Activated CD8-positive, alpha-beta memory T cell treated with anti-CD3 and anti-CD28 coated beads, Interleukin-2, amount 50 U/mL, for 4 hours (primary cell): ENCODE data around the gene RAP1A.

Source experiments
- DNase-seq: peaks from one replicate; pipeline ENCODE4 v3.0.0-alpha.2; 2020

Gene RAP1A

DNA sequence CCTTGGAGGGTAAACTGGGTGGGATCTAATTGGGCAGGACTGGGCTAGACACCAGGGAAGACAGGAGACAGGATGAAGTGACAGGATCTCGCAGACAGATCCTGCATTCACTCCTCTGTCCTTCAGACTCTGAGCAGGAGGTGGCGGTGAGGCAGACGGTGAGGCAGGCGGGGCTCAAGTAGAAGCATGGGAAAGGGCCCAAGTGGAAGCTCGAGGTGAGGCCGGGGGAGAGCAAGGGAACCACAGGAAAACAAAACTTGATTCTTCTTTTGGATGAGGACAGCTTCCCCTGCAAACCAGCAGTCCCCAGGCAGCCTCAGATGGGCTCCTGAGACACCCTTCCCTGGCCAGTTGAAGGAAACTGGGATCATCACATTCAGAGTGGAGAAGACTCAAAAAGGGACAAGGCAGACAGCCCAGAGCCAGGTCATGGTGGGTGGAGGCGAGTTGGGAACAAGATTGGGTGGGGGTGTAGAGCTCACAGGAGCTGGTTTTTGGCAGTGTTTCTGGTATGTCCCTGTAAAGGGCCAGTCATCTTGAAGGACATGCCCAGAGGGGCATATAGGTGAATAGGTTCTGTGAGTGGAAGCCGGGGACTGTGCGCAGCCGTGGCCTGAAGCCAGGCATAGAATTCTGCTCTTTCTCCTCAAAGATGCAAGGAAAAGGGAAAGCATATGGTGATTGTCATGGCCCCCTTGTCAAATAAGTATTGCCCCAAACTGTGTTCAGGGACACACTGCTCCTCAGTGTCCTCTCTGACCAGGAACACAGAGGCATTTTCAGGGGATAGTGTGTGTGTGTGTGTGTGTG is 101.6 kb downstream of the RAP1A start:
- DNase-seq: no peak

DNA sequence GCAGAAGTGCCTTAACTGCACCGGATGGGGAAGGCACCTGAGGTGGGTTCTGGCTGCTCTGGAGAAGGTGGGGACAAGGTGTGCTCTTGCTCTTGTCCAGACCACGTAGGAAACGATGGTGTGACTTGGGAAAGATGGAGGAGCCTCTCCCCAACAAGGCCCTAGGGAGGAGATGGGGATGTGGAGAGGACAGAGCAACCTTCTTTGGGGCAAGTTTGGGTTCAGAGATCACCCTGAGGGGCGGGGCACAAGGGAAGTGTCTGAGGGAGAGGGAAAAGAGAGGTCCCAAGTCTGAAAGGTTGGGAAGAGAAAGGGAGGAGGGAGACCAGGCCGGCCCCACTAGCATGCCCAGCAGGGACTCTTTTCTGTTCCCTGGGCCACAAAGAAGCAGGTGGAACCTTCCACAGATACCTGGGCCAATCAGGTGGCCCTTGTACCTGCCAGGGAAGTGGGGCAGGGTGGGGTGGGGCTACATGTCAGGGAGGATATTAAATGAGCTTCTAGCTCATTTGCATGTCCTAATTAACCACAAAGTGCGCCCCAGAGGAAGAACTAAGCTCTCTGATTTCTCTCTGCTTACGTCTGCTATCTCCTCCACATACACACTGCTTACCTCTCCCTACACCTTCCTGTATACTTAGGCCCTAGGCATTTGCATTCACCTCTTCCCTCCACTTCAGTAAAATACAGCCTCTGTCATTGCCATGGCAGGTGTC is 103.7 kb downstream of the RAP1A start:
- no peak for DNase-seq

DNA sequence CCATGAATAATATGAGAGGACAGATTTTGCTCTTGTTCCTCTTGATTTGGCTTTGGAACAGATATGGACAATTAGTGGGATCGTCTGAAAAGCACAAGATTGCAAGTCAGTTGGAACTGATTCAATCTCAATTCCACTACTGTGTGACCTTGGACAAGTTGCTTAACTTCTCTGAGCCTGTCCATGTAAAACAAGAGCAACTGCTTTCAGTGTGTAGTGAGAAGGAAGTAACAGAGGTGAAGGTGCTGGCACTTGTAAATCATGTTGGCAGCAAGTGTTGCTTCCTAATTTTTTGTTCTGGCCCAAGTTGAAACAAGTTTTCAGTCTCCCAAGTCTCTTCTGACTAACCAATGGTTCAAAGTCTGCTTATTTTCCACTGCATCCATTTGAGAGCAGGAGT is 104.3 kb downstream of the RAP1A start:
- DNase-seq: no peak

DNA sequence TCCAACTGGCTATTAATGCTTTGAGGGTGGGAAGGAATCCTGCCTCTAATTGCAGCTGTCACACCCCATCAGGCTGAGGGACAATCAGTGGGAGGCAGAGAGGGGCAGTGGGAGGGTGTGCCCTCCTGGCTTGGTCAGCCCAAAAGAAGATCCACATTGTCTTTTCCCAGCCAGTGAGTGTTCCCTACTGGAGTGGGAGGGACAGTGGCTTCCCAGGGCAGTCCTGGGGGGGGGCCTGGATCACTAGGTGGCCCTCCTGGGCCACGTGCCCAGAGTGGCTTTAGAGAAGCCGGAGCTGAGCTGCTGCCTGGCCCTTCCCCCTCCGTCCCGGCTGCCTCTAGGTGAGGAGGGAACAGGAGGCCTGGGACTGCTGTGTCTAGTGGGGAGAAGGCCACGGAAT is 105.6 kb downstream of the RAP1A start:
- no peak for DNase-seq

DNA sequence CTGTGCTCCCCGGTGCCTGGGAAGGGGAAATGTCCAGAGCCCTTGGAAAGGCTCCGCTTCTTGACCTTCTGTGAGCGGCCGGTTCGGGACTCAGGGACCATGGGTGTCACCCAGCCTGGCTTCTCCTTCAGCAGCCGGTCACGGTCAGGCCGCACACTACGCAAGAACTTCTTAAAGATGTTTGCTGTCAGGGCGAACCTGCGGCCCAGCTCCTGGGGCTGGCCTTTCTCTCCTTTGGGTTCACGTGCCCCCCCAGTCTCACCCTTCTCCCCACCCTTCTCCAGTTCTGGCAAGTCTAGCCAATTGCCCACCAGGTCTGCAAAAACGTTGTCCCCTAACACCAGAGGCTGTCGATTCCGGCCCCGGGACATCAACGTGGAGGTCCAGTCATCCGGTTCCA is 107.5 kb downstream of the RAP1A start:
- no peak for DNase-seq

DNA sequence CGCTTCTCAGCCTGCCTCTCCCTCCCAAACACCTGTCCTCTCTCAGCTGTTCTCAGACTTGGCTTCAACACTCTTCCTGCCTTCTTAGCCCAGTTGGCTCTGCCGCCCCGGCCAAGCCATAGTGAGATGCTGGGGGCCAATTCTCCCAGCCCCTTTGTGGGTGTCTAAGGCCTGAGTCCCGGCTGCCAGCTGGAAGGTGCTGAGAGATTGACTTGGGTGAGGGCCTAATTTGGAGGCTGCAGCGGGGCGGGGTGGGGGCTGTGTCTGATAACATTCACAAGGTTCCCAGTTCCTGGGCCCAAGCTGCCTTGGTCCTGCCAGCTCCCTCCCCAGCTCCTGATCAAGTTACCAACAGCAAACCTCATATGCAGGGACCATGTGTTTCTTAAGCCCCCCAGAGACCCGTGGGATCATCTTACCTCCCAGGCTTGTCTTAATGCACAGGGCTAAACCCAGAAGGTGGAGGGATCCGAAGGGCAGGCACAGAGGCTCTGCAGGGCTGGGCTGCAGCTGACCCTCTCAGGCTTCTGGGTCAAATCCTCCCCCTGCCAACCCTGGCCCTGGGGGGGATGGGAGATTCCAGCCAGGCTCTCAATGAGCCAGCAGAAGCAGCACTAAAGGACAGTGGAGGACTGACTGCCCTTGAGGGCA is 109.8 kb downstream of the RAP1A start:
- no peak for DNase-seq

DNA sequence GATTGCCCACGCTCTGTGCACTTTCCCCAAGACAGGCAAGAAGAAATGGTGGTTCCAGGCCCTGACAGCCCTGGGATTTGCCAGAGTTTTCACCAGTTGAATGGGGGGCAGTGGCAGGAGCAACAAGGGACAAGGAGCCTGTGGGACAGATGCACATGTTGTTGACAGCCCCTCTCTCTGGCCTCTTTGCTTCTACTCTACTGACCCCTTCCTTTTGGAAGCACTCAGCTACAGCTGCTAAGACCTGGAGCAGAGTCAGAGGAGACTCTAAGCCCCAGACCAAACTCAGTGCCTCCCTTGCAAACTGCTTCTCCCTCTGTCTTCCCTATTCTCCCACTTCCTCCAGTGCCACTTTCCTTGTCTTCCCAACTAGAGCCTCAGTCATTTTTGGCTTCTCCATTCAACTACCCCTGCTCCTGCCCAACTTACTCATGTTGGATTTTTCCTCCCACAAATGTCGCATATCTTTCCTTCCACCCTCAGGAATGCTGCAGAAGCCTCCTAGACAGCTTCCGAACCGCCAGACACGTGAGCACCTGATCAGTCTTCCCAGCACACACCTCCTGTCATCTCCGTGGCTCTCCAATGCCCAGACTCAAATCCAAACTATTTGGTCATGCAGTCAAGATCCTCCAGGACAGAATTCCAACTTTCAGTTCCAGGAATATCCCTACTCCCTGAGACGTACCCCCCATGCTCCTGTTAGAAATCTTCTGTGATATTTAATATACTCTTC is 110.5 kb downstream of the RAP1A start:
- no peak for DNase-seq

DNA sequence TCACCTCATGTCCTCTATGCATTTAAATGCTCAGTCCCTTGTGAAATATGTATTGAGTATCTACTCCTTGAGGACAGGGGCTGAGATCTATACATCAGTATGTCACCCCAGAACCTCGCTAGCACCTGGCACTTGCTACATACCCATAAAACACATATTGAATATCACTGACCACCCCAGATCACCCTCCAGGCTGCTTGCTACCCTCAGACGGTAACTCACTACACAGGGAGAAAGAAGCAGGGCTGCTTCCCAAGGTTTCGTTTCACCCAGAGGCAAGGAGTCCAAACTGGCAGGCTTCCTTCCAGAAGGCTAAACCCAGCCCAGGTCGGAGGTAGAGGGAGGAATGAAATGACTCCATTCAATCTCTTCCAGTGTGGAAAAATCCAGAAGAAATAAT is 111.1 kb downstream of the RAP1A start:
- DNase-seq: no peak

DNA sequence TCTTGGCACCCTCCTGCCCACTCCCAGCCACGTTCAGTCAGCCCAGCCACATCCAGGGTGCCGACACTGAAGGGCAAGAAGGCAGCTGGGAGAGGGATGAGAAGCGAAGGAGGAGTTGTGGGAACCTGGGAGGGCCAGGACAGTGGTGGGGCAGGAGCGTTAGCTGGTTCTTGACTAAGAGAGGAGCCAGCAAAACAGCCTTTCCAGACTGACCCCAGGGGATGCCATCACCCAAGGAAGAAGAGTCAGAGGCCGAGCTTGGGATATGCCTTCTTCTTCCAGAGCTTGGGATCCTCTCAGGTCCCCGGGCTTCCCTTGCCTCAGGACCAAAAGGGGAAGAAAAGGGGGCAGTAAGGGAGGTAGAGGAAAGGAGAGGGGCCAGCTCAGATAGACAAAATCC is 112.4 kb downstream of the RAP1A start:
- no peak for DNase-seq

DNA sequence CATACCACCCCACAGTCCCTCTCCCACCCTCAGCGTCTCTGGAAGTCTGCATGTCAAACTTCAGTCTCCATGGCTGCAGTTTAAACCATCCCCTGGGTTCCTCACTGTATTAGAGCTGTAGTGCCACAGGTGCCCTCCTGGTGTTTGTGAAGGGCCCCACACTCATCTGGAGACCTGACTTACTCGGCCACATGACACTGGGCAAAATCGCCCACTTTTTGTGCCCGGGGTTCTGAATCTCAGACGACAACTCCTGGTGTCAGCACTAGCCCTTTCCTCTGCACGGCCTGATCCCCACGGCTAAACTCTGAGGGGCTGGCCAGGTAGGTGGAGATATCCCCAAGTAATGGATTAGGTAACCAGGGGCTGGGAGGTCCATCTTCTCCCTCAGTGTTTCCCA is 113.1 kb downstream of the RAP1A start:
- no peak for DNase-seq

DNA sequence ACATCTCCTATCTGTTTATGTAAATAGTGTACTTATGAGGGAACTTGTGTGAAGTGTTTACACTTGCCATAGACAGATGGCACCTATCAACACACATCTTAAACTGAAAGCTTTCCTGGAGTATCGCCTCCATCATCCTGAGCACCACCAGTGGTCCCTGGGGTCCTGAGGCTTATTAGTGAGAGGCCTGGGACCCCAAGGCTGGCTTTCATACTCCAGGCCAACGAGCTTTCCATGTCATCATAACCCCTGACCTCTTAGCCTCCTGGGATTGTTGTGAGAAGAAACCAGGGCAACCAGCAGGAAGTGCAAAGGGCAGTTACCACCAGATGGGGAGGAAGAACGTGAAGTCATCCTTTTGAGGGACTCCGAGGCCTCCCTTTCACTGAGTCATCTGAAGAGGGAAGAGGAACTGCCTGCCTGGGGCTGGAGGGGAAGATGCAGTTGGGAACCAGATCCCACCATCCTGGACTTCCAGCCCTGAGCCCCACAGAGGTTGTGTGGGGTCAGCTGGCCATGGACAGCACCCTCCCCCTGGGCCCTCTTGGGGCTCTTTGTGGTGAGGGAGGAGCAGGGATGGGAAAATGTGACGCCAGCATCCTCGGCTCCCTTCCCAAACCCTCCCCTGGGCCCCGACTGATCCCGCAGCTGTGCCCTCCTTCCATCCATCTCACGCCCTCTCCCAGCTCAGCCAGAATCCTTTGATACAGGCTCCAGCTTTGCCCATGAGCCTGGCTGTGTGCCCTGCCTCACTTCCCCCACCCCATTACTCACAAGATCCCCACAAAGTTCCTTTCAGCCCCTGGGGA is 113.8 kb downstream of the RAP1A start:
- no peak for DNase-seq

DNA sequence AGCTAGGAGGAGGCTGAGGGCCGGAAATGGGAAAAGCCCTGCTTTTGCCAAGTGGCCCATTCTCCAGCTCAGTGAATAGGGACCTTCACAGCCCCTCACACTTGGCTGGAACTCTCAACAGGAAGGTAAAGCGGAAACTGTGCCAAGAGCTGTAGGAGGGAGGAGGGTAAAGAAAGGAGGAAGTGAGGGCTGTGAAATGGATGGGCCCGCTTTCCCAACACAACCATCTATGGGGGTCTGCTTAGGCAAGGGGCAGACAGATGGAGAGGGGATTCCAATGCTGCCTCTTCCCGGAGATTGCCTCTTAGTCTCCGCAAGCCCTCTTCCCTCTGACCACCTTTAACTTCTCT is 114.4 kb downstream of the RAP1A start:
- DNase-seq: no peak

DNA sequence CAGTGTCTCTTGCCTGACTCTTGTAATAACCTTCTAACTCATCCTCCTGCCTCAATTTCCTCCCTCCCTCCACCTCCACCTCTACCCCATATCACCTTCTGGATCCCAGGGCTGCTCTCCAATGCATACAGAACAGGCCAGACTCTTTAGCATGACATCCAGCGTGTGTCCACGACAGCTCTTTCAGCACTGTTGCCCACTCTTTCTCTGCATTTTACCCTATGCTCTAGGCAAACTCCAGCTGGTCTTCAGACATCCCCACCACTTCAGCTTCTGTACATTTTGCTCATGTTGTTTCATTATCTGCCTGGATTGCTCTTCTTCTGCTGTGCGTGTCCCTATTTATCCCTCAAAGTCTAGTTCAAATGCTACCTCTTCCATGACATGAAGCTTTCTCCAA is 114.8 kb downstream of the RAP1A start:
- DNase-seq: no peak

DNA sequence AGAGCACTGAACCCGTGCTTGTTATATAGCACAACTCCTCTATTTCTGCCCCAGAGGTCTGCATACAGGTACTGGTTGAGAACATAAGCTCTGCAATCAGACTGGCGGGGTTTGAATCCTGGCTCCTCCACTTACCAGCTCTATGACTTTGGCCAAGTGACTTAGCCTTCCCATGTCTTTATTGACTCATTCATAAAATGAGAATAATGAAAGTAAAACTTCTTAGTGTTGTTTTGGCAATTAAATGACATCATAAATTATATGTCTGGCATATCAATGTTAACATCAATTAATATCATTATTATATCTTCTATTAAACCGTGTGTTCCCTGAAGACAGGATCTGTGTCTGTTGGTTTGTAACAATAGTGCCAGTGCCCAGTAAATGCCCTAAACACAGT is 115.3 kb downstream of the RAP1A start:
- no peak for DNase-seq

DNA sequence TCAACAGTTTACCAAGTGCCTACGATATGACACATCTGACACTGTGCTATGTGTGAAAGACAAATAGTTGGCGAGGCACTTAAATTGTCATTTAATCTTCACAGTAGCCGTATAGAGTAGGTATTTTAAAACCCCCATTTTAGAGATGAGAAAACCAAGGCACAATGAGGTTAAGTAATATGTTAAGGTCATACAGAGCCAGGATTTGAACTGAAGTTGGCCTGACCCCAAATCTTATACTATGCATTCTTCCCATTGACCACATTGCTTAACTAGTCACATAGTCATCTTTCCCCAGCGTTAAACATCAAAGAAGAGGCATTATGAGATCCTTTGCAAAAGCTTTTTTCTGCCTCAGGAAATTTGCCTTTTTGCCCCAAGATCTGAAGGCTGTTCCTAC is 115.7 kb downstream of the RAP1A start:
- DNase-seq: no peak

DNA sequence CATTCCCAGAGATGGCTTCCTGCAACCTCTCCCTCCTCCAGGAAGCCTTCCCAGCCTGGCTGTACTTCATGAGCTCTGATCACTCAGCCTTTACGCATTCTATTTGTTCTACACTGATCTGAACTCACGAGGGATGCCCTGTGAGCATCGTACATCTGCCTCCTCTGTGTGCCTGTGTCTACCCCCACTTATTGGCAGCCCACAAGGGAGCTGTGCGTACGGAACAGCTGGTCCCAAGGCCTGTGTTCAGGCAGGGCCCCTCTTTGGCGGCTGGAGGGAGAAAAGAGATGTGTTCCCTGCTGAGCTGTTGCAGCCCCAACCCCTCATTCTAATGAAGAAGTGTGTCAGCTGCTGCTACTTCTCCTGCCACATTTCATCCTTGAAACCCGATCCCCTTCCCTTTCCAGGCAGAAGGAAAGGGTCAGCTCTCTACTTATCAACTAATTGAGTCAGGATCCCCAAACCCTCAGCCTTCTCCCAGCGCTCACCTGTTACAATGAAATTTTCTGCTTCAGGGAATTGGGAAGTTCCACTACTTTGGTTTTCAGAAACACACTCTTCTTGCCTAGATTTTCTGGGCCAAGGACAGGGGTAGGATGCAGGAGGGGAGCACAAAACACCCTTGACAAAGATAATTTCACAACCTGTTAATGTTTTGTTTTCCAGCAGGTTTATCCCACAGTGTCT is 116.4 kb downstream of the RAP1A start:
- no peak for DNase-seq

DNA sequence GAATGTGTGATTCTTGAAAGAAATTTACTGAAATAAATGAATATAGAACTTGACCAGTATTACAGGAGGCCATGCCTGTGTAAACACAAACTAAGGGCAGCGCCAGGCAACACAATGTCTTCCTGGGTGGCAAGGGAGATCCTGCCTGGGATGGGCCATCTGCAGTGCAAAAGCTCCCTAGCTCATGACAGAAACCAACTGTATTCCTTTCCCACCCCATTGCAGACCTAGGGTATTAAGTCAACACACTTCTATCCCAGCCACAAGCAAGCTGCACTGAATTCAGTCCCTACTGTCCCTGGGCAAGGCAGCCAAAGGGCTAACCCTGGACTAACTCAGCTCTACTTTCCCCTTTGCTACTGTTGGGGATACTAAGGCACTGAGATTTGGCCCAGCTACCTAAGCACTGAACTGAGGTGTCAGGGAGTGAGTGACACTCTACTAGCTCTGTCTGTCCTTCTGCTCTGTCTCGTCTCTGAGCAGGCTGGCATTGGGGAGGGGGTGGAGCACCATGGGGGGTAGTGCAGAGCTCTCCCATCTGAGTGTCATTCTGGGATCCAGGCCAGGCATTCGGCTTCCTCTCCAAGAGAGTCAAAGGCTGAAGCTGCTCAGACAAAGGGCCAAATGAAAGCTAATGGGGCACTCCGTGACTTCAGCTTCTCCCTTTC is 117.1 kb downstream of the RAP1A start:
- no peak for DNase-seq

DNA sequence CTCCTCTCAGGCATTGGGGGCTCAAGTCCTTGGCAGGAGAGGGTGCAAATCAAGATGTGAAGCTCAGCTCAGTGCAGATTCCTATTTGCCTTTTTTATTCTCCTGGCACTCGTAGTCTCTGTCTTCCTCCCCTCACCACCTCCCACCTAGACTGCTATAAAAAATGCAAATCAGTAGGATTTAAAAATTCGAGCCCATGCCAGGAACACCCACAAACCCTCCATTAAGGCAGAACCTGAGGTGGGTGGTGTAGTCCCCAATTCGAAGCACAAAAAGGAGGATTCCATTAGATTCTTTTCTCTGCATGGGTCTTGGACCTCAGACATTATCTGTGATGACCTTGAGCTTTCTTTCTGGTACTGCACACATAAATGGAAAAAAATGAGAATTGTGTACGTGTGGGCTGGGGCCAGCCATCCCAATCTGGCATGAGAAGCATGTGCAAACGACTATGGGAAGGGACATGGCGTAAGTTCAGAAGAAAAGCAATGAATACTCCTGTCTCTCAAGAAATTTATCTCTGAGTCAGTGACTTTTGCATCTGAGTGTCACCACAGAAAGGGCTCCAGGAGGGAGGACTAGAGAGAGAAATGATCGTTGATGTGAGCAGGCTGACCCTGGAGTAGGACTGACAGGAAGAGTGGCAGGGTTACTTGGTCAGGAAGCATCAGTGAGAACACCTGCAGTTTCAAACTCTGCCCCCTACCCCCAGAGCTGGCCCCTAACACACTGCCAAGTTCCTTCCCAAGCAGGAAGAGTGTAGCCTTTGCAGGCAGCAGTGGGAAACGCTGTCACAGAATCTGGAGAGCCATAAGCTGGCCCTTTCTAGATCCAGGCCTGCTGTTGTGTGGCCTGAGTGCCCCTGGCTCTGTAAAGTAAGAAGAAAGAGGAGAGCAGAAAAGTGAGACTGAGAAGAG is 117.9 kb downstream of the RAP1A start:
- DNase-seq: no peak

DNA sequence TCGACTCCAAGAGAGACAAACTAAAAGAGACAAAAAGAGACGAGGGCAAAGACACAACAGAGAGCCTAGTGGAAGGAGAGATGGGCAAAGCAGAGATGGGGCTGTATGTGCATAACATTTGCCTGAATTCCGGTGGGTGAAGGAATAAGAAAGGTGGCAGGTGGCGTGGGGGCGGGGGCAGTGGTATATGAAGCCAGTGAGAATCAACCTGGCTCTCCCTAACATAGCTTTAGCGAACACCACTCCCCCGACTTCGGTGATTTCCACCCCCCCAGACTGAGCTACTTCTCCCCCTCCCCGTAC is 118.5 kb downstream of the RAP1A start:
- no peak for DNase-seq

DNA sequence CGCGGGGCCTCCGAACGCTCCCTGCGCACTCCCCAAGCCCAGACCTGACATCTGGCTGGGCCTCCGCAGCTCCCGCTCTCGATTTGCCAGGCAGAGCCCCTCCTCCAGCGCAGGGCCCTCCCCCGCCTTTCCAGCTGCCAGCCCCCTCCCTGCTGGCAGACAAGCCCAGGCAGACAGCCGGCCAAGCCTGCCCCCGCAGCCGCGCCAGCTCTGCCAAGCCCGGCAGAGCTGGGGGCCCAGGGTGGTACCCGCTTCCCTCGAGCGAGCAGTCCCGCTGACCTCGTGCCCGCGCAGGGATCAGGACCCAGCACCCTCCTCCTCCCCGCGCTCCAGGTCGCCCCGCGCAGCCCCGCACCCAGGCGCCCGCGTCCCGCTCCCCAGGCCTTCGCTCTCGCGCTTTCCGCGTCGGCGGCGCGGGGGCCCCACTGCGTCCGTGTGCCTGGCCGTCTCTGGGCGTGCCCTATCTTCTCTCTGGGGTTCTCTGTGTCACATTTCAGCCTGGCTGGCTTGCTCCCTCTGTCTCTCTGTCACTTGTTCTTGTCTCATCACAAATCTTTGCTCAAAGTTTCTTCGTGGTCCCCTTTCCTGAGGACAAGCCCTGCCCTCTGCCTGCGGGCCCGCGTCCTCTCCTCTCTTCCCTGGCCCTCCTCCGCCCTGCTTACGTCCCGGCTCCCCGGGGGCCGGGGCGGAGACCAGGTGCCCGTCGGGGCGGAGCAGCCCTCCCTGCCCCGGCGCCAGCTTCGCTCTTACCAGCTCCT is 119.0 kb downstream of the RAP1A start:
- peak; percentile 53 for DNase-seq
